ENCODE results near the gene HOXD8.

HOXD8 gene

DNA sequence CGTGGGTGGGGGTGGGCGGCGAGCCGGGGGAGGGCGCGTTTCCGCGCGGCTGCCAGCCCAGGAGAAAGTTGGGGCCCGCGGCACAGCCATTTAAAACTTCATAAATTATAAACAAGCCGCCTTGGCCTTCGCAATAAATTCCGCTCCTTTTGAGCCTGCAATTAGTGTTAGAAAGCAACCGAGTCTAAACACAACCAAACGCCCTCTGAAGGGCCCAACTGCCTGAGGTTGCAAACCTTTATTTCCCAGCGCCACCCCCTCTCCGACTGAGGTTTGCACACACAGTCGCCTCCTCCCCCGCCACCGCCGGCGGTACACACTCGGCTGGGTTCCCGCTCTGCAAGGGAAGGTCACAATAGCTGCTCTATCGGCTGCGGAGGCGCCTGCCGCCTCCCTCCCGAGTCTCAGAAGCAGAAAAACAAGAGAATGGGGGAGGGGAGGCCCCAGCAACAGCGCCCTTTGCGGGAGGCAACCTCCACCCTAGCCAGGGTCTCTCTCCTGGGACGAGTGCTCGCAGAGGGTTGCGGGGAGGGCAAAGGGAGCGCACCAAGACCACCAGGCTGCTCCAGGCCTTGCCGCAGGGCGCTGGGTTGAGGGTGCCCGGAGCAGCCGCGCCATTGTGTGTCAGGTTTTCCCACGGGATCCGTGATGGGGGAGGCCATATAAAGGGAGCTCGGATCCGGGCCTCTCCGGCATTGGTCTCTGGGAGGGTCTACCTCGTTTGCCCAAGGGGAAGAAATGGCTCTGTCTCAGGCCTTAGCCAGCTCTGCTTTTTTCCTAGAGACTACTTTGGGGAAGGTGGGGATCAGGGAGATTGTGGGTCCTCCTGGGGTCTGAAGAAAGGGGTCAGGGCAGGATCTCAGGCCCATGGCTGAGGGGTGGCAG is 45.6 kb downstream of the HOXD8 start:
- H3K4me3 ChIP-seq (ENCODE audit: control insufficient read depth, low read depth, low read length), result peak overlapping the region; percentile 15

DNA sequence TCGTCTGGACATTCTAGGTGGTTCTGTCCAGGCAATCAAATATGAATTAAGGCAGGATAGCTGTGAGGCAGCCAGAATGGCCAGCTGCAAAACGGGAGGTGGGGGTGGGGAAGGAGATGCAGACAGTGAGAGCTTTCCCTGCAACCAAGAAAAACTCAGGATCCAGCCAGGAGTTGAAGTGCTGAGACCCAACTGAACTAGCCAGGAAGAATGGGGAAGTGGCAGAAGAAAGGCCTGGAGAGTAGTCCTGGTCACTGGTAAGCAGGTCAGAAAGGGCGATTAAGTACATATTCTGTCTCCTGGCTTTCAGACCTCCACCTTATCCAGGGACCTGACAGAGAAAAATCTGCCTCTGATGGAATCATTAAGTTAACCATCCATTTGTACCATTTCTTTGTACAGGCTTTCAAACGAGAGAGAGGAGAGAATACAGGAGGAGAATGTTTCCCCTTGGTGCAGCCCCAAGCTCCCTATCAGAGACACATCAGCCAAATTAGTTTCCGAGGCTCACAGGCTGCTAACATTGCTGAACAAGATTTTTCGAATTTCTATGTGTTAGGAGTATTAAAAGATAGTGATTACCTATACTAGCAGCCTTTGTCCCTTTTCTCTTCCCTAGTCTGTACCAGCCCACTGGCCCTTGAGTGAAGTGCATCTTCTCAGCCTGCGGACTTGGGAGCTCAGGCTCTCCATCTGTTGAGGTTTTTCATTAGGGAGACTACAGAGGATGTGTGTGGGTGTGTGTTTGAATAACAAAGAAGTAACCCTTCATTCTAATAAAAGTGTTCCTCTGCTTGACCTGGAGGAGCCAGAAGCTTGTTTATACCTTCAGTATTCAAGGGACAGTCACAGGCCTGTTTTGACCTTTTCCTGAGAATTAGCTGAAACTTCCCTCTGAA is 46.5 kb downstream of the HOXD8 start:
- TF ChIP-seq, protein P1, sequence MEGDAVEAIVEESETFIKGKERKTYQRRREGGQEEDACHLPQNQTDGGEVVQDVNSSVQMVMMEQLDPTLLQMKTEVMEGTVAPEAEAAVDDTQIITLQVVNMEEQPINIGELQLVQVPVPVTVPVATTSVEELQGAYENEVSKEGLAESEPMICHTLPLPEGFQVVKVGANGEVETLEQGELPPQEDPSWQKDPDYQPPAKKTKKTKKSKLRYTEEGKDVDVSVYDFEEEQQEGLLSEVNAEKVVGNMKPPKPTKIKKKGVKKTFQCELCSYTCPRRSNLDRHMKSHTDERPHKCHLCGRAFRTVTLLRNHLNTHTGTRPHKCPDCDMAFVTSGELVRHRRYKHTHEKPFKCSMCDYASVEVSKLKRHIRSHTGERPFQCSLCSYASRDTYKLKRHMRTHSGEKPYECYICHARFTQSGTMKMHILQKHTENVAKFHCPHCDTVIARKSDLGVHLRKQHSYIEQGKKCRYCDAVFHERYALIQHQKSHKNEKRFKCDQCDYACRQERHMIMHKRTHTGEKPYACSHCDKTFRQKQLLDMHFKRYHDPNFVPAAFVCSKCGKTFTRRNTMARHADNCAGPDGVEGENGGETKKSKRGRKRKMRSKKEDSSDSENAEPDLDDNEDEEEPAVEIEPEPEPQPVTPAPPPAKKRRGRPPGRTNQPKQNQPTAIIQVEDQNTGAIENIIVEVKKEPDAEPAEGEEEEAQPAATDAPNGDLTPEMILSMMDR (conservative IDR thresholded peaks at IDR 0.05; ENCODE audit: control insufficient read depth, insufficient read depth, low read depth, low read length), result no peak
- DNase-seq (ENCODE audit: low read depth), result no peak
- no peak overlapping the region for H3K4me3 ChIP-seq (ENCODE audit: control insufficient read depth, low read depth, low read length)

More for the DNA sequence above, 45.6 kb downstream of the HOXD8 start:
- no peak for DNase-seq (ENCODE audit: low read depth)
- TF ChIP-seq, protein P1 (conservative IDR thresholded peaks at IDR 0.05; ENCODE audit: control insufficient read depth, insufficient read depth, low read depth, low read length), result no peak

DNA sequence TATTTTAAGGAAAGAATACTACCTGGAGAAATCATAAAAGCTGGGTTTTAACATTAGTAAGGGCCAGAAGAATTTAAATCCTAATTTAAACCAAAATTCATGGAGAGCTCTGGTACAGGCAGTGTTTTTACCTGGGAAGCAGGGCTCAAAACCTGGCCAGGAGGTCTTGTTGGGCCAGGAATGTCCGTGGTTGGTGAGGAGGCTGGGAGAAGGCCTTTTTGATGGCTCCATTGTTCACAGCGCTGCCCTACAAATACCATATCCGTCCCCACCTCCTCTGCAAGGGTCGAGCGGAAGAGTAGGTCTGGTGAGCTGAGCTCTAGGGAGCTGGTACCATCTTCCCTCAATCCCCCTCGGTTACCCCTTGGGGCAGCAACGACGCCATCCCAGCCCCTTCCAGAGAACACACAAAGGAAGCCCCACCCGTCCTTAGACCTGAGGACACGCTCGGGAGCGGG is 48.1 kb downstream of the HOXD8 start:
- TF ChIP-seq, protein P1 (conservative IDR thresholded peaks at IDR 0.05; ENCODE audit: control insufficient read depth, insufficient read depth, low read depth, low read length), result no peak
- no peak for DNase-seq (ENCODE audit: low read depth)
- peak overlapping the region; percentile 50 for H3K4me3 ChIP-seq (ENCODE audit: control insufficient read depth, low read depth, low read length)

DNA sequence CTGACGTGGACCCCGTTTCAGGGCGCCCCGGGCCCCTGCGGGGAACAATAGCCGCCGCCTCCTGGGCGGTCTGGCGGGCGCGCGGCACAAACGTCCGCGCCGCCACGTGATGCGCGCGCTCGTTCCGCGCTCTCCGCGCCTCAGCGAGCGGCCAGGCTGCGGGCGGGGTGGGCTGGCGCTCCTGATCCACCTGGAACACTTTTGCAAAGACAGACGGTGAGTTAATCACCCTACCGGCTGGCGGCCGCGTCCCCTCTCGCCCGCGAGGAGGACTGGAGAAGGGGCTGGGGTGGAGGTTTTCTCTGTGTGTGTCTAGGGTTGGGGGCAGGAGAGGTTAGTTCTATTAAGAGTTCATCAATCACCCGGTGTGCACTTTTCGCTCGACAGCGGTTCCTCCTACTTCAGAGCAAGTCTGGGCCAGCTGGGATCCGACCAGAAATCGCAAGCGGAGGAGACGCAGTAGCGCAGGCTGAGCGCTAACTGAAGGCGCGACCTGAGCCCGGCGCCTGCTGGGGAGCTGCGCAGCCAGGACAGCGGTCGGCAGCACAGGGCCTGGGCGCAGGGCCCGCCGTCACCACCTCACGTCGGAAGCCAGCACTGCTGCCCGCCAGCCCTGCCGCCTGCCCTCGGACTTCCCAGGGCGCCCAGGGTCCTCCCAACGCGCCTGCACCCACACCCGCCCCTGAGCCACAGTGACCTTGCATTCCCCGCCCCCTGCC is 48.7 kb downstream of the HOXD8 start:
- peak overlapping the region; percentile 50 for H3K4me3 ChIP-seq (ENCODE audit: control insufficient read depth, low read depth, low read length)
- DNase-seq (ENCODE audit: low read depth), result peak; percentile 57
- TF ChIP-seq, protein P1 (conservative IDR thresholded peaks at IDR 0.05; ENCODE audit: control insufficient read depth, insufficient read depth, low read depth, low read length), result no peak

DNA sequence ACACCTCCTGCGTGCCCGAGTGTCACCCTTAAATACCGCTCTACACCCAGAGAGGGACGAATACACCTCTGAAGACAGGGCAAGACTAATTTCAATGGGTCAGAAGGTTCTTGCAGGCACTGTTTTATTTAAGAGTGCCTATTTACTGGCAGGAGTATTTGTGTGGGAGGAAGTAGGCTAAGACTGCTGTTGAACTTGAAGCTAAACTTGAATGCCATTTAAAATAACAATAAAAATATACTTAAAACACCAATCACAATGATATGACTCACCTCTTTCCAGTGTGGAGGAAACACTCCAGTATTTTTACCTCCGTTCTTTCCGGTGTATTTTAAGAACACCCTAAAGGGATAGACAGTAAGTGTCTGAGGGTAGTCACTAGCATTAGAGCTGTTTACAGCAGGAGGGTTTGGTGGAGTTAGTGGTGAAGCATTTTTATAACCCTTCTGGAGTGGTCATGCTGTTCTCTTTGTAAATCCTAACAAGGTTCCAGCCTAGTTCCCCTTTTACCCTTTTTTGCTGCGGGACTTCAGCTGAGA is 49.3 kb downstream of the HOXD8 start:
- TF ChIP-seq, protein P1 (conservative IDR thresholded peaks at IDR 0.05; ENCODE audit: control insufficient read depth, insufficient read depth, low read depth, low read length), result no peak
- DNase-seq (ENCODE audit: low read depth), result no peak
- H3K4me3 ChIP-seq (ENCODE audit: control insufficient read depth, low read depth, low read length), result peak overlapping the region; percentile 50

DNA sequence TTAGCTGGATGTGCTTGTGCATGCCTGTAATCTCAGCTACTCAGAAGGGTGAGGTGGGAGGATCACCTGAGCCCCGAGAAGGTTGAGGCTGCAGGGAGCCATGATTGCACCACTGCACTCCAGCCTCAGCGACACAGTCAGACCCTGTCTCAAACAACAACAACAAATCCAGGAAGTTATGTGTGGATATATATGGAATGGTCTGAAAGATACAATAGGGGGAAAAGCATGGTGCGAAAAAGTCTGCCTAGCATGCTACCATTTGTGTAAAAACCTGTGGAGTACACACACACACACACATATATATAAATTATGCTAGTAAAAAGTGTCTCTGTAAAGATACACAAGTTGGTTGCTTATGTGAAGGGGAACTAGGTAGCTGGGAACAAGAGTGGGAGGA is 52.0 kb downstream of the HOXD8 start:
- TF ChIP-seq, protein P1 (conservative IDR thresholded peaks at IDR 0.05; ENCODE audit: control insufficient read depth, insufficient read depth, low read depth, low read length), result no peak
- no peak overlapping the region for H3K4me3 ChIP-seq (ENCODE audit: control insufficient read depth, low read depth, low read length)
- no peak for DNase-seq (ENCODE audit: low read depth)

Data from fibroblast of mammary gland (primary cell).